Liver (tissue), 9 donors: ENCODE results near the gene TSPAN18. TPM values are rescaled to one million over a fixed set of nuclear protein-coding genes. Genes with fewer than 3 reads are reported as not detected.

ENCODE experiments used
- DNase-seq: peaks from one replicate; pipeline ENCODE4 v3.0.0-alpha.2; 2017; ENCODE audit warnings: low spot score
- H3K27ac ChIP-seq, 2 donors: one replicate each; pipeline ENCODE4 v1.7.0; 2013; ENCODE audit warnings: inconsistent platforms in 2 of 2, low read length in 2 of 2, control low read depth in 1 of 2, low read depth in 1 of 2, mild to moderate bottlenecking in 1 of 2
- H3K27me3 ChIP-seq, 4 donors: one replicate each; pipeline versions ENCODE4 v1.6.1 to v1.7.0; 2013; ENCODE audit warnings: low read length in 3 of 4, inconsistent platforms in 1 of 4, mild to moderate bottlenecking in 1 of 4, moderate library complexity in 1 of 4; ENCODE audit not compliant: control insufficient read depth in 4 of 4, insufficient read depth in 4 of 4
- H3K36me3 ChIP-seq, 4 donors: one replicate each; pipeline versions ENCODE4 v1.6.1 to v1.7.0; 2013; ENCODE audit warnings: low read length in 3 of 4, mild to moderate bottlenecking in 3 of 4, low read depth in 1 of 4, moderate library complexity in 1 of 4; ENCODE audit not compliant: control insufficient read depth in 4 of 4, insufficient read depth in 3 of 4
- H3K4me1 ChIP-seq, 4 donors: one replicate each; pipeline versions ENCODE4 v1.6.1 to v1.7.0; 2013; ENCODE audit warnings: low read length in 3 of 4, mild to moderate bottlenecking in 3 of 4, moderate library complexity in 1 of 4; ENCODE audit not compliant: control insufficient read depth in 4 of 4, insufficient read depth in 4 of 4
- H3K4me3 ChIP-seq, 3 donors: one replicate each; pipeline versions ENCODE4 v1.6.1 to v1.7.0; 2013; ENCODE audit warnings: low read length in 3 of 3, control low read depth in 1 of 3, low read depth in 1 of 3, mild to moderate bottlenecking in 1 of 3
- H3K9ac ChIP-seq, 2 donors: one replicate each; pipeline ENCODE4 v1.7.0; 2013; ENCODE audit warnings: low read length in 2 of 2, mild to moderate bottlenecking in 2 of 2, moderate library complexity in 2 of 2, control low read depth in 1 of 2, low read depth in 1 of 2
- H3K9me3 ChIP-seq, 4 donors: one replicate each; pipeline versions ENCODE4 v1.6.1 to v1.7.0; 2013; ENCODE audit warnings: low read length in 3 of 4; ENCODE audit not compliant: control insufficient read depth in 4 of 4
- EGR1 ChIP-seq, 2 donors: IDR thresholded peaks; 2 replicates each; pipeline ENCODE4 v1.6.1; 2016 to 2018; ENCODE audit warnings: antibody characterized with exemption in 2 of 2, low read depth in 2 of 2
- FOXA1 ChIP-seq: IDR thresholded peaks from 2 replicates; pipeline ENCODE4 v1.6.1; 2016; ENCODE audit warnings: antibody characterized with exemption
- FOXA2 ChIP-seq: IDR thresholded peaks from 2 replicates; pipeline ENCODE4 v1.6.1; 2016; ENCODE audit warnings: antibody characterized with exemption
- GABPA ChIP-seq, 2 donors: IDR thresholded peaks in 1 of 2; conservative IDR thresholded peaks in 1 of 2; 2 replicates each; pipeline ENCODE4 v1.6.1; 2016; ENCODE audit warnings: antibody characterized with exemption in 2 of 2, mild to moderate bottlenecking in 1 of 2, moderate library complexity in 1 of 2
- HNF4A ChIP-seq, 2 donors: conservative IDR thresholded peaks; 2 replicates each; pipeline ENCODE4 v1.6.1; 2016; ENCODE audit warnings: antibody characterized with exemption in 2 of 2, mild to moderate bottlenecking in 2 of 2
- HNF4G ChIP-seq: IDR thresholded peaks from 2 replicates; pipeline ENCODE4 v1.6.1; 2016; ENCODE audit warnings: antibody characterized with exemption
- JUND ChIP-seq, 2 donors: IDR thresholded peaks; 2 replicates each; pipeline ENCODE4 v1.6.1; 2016; ENCODE audit warnings: antibody characterized with exemption in 2 of 2
- RAD21 ChIP-seq, 2 donors: IDR thresholded peaks; 2 replicates each; pipeline ENCODE4 v1.6.1; 2016; ENCODE audit warnings: antibody characterized with exemption in 2 of 2, mild to moderate bottlenecking in 2 of 2
- RXRA ChIP-seq, 2 donors: IDR thresholded peaks; 2 replicates each; pipeline ENCODE4 v1.6.1; 2017 to 2018; ENCODE audit warnings: antibody characterized with exemption in 2 of 2, mild to moderate bottlenecking in 1 of 2
- SP1 ChIP-seq: IDR thresholded peaks from 2 replicates; pipeline ENCODE4 v1.6.1; 2018; ENCODE audit warnings: antibody characterized with exemption, mild to moderate bottlenecking
- TAF1 ChIP-seq: conservative IDR thresholded peaks from 2 replicates; pipeline ENCODE4 v1.6.1; 2016; ENCODE audit warnings: antibody characterized with exemption, mild to moderate bottlenecking
- YY1 ChIP-seq: IDR thresholded peaks from 2 replicates; pipeline ENCODE4 v1.6.1; 2016; ENCODE audit warnings: antibody characterized with exemption, mild to moderate bottlenecking
- WGBS: extraction: QIAGEN DNeasy Blood & Tissue Kit; methylation state at CpG from one replicate; pipeline ENCODE4 v1.1.7; 2013; 5-methylcytosine and 5-hydroxymethylcytosine counted together
- polyA plus RNA-seq, 2 donors: library from polyadenylated mRNA; stranded (reverse) in 1 of 2; unstranded in 1 of 2; fragments of 200-250 nt in 1 of 2; fragments of >200 nt in 1 of 2; fragmentation: Nextera tagmentation in 1 of 2; extraction: Ambion mirVana in 1 of 2; gene quantifications; one replicate each; pipeline versions ENCODE4 v1.2.1 to v1.2.3, GENCODE V29; 2013 to 2015
- total RNA-seq, 2 donors: library from RNA; depleted of rRNA; stranded (reverse); fragments of >200 nt; gene quantifications; one replicate each; pipeline ENCODE4 v1.2.3, GENCODE V29; 2014
- TF ChIP-seq, protein P1 (sequence below): IDR thresholded peaks from 2 replicates; pipeline ENCODE4 v1.6.1; 2016; ENCODE audit warnings: antibody characterized with exemption, mild to moderate bottlenecking
- TF ChIP-seq, protein P2 (sequence below): IDR thresholded peaks from 2 replicates; pipeline ENCODE4 v1.6.1; 2016; ENCODE audit warnings: antibody characterized with exemption
- TF ChIP-seq, protein P3 (sequence below): fragments of 150-350 bp; IDR thresholded peaks from 2 replicates; pipeline ENCODE4 v1.5.1; 2017; ENCODE audit warnings: improper control_type of control experiment, low read depth, low read length; ENCODE audit not compliant: missing input control
- donor health status: healthy.
- donor health status: healthy.
- donor health status: healthy.
- donor health status: healthy.
- donor health status: healthy.

TSPAN18 gene
- total and polyA plus RNA-seq, 4 donors = 1.2 to 5.0 (median 2.8) TPM

GRCh38 chr11:44923806-44924205, 197.0 kb downstream of the TSPAN18 start:
- no peak for TF ChIP-seq JUND (IDR thresholded peaks at IDR 0.05)
- Histone ChIP-seq H3K27ac (no peak overlapping the region), H3K4me1 (no peaks in the 10 kb centered on the region), H3K27me3 (peaks cover 0 to 2% (median 0%) of the 10 kb centered on the region in 4 donors), H3K4me3 (no peak overlapping the region), H3K9ac (no peak overlapping the region), H3K9me3 (no peaks in the 10 kb centered on the region), H3K36me3 (no peaks in the 10 kb centered on the region)
- DNase-seq = no peak
- WGBS = 87% methylated on average over 3 of the region's 3 CpGs

DNA sequence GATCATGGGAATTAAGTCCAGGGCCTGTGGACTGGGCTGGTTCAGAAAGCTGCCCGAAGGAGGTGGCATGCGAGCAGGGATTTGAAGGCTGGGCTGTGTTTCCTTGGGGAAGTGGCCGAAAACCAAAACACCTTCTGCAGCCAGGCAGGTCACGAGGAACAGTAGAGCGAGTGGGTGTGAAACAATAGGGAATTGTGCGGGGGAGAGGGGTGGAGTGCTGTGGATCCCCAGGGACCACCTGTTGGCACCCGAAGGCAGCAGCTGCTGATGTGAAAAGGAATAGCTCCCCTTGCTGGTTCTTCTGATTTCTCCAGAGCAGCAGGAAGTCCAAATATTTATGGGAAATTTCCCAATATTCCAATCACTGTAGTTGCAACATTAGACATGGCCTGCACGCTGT, 199.3 kb downstream of the TSPAN18 start:
- DNase-seq = no peak
- H3K4me1 ChIP-seq = no peaks in the 10 kb centered on the region
- peaks cover 0 to 2% (median 0%) of the 10 kb centered on the region in 4 donors for H3K27me3 ChIP-seq
- no peak overlapping the region for H3K9ac ChIP-seq
- no peak overlapping the region for H3K27ac ChIP-seq
- 78% methylated on average over 8 of the region's 8 CpGs for WGBS
- no peaks in the 10 kb centered on the region for H3K36me3 ChIP-seq
- TF ChIP-seq EGR1 (IDR thresholded peaks at IDR 0.05; ENCODE audit: low read depth in 2 of 2) (no peak), FOXA1 (no peak), FOXA2 (no peak), GABPA (IDR thresholded peaks at IDR 0.05 in 1 of 2, conservative IDR thresholded peaks at IDR 0.05 in 1 of 2) (no peak), SP1 (no peak), JUND (IDR thresholded peaks at IDR 0.05) (no peak), HNF4A (conservative IDR thresholded peaks at IDR 0.05) (no peak), YY1 (no peak), TAF1 (no peak), HNF4G (no peak), RXRA (IDR thresholded peaks at IDR 0.05) (no peak), RAD21 (IDR thresholded peaks at IDR 0.05) (no peak)
- TF ChIP-seq, protein P1, sequence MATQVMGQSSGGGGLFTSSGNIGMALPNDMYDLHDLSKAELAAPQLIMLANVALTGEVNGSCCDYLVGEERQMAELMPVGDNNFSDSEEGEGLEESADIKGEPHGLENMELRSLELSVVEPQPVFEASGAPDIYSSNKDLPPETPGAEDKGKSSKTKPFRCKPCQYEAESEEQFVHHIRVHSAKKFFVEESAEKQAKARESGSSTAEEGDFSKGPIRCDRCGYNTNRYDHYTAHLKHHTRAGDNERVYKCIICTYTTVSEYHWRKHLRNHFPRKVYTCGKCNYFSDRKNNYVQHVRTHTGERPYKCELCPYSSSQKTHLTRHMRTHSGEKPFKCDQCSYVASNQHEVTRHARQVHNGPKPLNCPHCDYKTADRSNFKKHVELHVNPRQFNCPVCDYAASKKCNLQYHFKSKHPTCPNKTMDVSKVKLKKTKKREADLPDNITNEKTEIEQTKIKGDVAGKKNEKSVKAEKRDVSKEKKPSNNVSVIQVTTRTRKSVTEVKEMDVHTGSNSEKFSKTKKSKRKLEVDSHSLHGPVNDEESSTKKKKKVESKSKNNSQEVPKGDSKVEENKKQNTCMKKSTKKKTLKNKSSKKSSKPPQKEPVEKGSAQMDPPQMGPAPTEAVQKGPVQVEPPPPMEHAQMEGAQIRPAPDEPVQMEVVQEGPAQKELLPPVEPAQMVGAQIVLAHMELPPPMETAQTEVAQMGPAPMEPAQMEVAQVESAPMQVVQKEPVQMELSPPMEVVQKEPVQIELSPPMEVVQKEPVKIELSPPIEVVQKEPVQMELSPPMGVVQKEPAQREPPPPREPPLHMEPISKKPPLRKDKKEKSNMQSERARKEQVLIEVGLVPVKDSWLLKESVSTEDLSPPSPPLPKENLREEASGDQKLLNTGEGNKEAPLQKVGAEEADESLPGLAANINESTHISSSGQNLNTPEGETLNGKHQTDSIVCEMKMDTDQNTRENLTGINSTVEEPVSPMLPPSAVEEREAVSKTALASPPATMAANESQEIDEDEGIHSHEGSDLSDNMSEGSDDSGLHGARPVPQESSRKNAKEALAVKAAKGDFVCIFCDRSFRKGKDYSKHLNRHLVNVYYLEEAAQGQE = no peak
- TF ChIP-seq, protein P2, sequence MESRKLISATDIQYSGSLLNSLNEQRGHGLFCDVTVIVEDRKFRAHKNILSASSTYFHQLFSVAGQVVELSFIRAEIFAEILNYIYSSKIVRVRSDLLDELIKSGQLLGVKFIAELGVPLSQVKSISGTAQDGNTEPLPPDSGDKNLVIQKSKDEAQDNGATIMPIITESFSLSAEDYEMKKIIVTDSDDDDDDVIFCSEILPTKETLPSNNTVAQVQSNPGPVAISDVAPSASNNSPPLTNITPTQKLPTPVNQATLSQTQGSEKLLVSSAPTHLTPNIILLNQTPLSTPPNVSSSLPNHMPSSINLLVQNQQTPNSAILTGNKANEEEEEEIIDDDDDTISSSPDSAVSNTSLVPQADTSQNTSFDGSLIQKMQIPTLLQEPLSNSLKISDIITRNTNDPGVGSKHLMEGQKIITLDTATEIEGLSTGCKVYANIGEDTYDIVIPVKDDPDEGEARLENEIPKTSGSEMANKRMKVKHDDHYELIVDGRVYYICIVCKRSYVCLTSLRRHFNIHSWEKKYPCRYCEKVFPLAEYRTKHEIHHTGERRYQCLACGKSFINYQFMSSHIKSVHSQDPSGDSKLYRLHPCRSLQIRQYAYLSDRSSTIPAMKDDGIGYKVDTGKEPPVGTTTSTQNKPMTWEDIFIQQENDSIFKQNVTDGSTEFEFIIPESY = no peak
- TF ChIP-seq, protein P3, sequence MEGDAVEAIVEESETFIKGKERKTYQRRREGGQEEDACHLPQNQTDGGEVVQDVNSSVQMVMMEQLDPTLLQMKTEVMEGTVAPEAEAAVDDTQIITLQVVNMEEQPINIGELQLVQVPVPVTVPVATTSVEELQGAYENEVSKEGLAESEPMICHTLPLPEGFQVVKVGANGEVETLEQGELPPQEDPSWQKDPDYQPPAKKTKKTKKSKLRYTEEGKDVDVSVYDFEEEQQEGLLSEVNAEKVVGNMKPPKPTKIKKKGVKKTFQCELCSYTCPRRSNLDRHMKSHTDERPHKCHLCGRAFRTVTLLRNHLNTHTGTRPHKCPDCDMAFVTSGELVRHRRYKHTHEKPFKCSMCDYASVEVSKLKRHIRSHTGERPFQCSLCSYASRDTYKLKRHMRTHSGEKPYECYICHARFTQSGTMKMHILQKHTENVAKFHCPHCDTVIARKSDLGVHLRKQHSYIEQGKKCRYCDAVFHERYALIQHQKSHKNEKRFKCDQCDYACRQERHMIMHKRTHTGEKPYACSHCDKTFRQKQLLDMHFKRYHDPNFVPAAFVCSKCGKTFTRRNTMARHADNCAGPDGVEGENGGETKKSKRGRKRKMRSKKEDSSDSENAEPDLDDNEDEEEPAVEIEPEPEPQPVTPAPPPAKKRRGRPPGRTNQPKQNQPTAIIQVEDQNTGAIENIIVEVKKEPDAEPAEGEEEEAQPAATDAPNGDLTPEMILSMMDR = no peak
- no peaks in the 10 kb centered on the region for H3K9me3 ChIP-seq
- H3K4me3 ChIP-seq = no peak overlapping the region
